T-helper 1 cell (primary cell): ENCODE measurements around the gene SNX30.
A peak's percentile ranks its signal among the peaks of the same experiment; 100 is the strongest.

Experiments used
- DNase-seq, 5 donors: peaks; one replicate each; pipeline ENCODE4 v3.0.0-alpha.2; 2012 to 2020

The SNX30 gene

DNA sequence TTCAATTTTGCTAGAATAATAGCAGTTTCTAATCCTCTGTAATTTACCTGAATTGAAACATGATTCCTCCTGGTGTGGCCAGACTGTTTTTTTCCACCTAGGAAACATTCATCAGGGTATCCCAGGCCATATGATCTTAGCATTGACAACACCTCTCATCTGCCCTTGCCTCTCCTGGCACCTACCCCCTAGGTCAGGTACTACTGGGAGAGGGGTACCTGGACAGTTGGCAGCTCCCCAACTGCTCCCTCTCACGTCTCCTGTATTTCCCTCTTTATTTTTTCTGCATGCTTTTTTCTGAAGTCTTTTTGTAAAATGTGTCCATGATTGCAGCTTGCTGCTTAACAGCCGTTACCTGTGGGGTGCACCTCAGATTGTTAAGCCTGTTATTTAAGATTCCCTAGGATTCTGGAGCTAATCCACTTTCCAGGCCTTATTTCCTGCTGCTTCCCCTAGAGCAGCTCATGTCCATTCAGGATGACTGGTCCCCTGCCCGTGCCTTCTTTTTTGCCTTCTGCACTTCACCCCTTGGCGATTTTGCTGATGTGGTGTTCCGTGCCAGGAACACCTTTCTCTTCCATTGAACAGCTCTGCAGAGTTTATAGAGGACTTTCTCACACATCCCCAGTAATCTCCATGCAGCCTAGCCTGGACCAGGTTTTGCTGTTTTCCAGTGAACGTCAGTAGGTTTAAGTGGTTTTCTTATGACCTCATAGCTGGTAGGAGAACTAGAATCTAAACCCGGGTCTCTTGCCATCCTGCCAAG is 33.6 kb downstream of the SNX30 start:
- DNase-seq: no peak

- DNase-seq: no peak
Measured at GRCh38 chr9:112785986-112786385, 35.4 kb downstream of the SNX30 start.

DNA sequence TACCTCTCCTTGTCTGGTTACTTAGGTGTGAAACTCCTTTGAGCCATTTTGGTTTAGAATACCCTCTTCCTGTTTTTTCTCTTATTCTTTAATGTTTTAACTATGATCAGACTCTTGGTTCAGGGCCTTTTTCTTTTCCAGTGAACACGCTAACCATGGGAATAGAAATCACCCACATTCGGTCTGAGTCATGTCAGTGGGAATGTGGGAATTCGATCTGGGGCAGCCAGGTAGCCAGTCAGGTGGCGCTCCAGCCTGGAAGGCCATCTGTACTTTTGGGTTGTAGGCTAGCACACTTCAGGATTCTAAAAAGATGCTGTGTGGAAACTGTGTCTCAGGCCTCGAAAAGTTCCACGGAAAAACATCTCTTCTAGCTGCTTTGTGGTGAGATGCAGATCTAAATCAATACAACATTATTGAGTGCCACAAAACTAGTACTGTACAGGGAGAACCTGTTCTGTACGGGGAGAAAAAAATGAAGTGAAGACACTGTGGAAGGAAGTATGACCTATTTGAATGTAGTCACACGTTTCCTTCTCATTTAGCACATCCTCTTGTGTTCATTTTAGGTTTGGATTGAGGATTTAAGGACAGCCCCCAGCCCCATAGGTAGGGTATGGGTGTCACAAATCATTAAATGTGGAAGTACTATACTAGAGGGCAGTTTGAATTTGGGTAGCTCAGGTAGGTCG is 36.4 kb downstream of the SNX30 start:
- no peak for DNase-seq

- DNase-seq: no peak
Measured at GRCh38 chr9:112787978-112788377, 37.4 kb downstream of the SNX30 start.

DNA sequence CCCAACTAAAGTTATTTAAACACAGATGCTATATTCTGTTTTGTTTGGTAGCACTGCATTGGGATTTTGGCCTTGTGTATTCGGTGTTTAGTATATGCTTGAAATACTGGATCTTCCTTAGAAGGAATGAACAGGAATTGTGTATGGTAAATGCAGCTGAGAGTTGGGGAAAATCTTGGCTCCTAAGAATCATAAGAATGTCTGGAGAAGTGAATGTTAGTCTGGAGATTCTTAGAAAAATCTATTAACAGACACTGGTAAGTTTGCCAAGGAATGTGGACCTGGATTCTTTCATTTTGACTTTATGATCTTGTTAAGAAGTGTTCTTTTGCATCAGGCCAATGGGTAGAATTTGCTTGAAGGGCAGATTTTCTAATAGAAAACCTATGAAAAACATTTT is 38.9 kb downstream of the SNX30 start:
- no peak for DNase-seq

DNA sequence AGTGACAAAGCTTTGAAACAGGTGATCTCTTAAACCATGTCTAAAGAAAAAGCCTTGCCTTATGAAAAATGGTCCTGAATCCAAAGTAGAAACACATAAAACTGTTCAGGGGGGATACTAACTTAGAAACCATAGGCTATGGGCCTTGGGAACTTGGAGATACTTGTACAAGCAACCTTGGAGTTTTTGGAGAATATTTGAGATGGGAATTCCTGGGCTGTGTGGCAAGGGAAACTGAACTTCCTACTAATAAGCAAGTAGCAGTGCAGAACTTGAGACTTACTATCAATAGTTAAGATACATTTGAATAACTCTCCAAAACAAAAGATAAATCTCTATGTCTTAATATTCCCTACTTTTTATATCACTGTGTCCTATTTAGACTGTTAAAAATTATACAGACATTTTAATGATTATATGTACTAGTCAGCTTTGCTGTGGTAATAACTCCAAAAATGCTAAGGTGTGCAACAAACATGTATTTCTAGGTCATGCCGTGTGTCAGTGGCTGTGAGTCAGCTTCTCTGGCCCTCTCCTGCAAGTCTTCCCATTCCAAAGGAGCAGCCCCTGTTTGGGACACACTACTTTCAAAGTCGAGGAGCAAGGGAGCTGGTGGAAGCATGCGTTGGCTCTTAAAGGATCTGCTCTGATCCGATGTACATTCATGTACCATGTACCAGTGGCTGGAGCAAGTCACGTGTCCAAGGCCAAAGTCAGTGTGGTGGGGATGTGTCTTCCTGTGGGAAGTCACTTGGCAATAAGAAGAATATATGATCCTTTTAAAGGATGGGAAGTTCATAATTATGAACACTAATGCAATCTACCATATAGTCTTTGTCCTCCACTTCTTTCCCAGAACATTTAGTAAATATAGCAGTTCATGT is 39.6 kb downstream of the SNX30 start:
- no peak for DNase-seq

- DNase-seq: no peak
Measured at GRCh38 chr9:112792670-112793069, 42.1 kb downstream of the SNX30 start.

DNA sequence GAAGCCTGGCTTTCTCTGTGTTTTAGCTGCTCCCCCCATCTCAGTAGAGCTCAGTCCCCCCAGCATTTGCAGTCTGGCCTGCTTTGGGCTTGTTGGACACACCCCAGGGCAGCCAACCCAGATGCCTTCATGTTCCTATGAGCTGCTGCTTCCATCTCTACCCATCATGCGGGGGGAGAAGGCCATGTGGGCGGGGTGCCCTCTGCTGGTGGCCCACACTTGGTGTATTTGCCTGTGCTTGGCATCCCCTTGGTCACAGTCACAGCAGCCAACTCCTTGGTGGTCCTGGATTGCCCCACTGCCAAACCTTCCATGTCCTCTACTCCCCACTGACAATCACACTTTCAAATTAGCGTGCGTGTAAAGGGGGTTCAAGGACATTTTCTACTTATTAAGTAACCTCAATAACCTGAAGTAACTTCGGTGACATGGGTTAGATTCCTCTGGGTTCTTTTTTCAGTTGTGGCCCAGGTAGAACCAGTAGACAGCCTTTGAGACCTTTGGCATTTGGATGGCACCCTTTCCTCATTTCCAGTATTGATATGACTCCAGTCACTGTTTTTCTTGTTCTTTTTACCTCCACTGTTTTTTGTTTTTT is 42.8 kb downstream of the SNX30 start:
- peak; percentile 44 to 79 (median 67) for DNase-seq

GRCh38 chr9:112794731-112795130 is 44.2 kb downstream of the SNX30 start:
- DNase-seq: no peak

GRCh38 chr9:112795921-112796320 is 45.4 kb downstream of the SNX30 start:
- DNase-seq: no peak

- no peak for DNase-seq
Measured at GRCh38 chr9:112796485-112796884, 45.9 kb downstream of the SNX30 start.

- DNase-seq: no peak
Measured at GRCh38 chr9:112809351-112809848, 58.8 kb downstream of the SNX30 start.

DNA sequence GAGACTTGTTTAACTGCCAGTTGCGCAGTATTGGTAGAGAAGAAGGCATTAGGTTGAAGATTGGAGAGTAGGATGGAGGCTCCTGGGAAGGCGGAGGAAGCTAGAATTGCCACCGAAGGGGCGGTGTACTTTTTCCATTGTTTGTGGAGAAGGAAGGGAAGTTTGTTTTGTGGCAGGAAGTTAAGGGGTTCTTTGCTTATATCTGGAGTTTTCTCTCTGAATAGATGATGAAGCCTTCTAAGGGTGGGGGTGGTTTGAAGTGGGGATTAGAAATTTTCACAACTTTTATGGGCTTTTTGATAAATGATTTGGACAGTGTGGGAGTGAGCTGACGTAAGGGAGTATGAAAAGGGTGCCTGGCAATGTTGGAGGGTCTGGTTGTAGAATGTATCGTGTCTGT is 59.3 kb downstream of the SNX30 start:
- DNase-seq: no peak

- DNase-seq: no peak
Measured at GRCh38 chr9:112810696-112811490, 60.3 kb downstream of the SNX30 start.

DNA sequence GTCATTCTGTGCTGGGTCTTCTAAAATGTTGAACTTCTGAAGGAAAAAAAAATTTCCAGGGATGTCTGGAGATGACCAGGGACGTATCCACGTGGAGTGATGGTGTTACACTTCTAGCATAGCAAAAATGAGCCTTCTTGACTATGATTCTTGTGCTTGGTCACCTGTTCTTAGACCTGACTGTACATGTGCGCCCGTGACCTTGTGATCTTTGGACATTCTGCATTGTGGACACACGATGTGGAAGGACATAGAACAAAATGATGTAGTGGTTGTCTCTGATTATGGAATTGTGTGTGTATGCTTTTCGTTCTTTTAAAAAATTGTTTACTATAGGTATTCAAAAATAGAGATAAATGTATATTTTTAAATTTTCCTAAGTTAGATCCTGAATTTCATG is 61.0 kb downstream of the SNX30 start:
- DNase-seq: no peak

DNA sequence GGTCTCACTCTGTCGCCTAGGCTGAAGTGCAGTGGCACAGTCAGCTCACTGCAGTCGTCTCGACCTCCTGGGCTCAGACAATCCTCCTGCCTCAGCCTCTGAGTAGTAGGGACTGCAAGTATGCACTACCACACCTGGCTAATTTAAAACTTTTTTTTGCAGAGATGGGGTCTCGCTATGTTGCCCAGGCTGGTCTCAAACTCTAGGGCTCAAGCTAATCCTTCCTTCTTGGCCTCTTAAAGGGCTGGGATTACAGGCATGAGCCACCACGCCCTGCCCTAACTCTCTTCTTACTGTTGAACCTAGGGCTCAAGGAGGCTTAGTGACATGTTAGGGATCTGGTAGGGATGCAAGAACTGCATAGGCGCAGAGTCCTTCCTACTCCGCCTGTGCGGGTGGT is 65.3 kb downstream of the SNX30 start:
- no peak for DNase-seq

DNA sequence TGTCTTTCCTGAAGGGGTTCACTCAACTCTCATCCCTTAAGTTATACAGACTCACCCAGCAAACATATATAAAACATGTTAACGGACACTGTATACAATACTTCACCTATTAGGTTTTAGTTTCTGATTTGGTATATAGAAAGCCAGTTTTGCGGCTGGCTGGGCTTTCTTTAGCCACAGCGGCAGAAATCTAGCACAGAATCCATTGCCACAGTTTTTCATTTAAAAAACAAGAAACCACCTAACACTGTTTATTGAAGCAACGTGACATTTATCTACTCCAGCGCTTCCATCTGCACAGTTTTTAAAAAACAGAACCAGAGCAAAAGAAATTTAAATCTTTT is 67.3 kb downstream of the SNX30 start:
- no peak for DNase-seq

- DNase-seq: peak in 1 of 5 donors; percentile 16
Measured at GRCh38 chr9:112819635-112820496, 69.3 kb downstream of the SNX30 start.

GRCh38 chr9:112820881-112821280 is 70.3 kb downstream of the SNX30 start:
- no peak for DNase-seq

DNA sequence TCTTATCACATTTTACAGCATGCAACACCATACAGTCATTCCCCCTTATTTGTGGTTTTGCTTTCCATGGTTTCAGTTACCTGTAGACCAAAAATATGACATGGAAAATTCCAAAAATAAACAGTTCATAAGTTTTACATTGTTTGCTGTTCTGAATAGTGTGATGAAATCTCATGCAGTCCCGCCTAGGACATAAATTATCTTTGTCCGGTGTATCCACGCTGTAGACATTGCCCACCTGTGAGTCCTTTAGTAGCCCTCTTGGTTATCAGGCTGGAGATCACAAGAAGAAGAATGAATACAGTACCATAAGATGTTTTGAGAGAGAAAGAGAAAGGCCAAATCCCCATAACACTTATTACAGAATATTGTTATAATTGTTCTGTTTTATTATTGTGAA is 72.1 kb downstream of the SNX30 start:
- no peak for DNase-seq

GRCh38 chr9:112823257-112823656 is 72.7 kb downstream of the SNX30 start:
- DNase-seq: no peak
